H1 (cell line): ENCODE results near the gene LY6G5B. TPM values are rescaled to one million over a fixed set of nuclear protein-coding genes. Genes with fewer than 3 reads are reported as not detected.

Experiments
- CTCF ChIA-PET: fragments of 300-600 bp; sonication (Branson Sonifier 250); formaldehyde crosslinking; loops from one replicate; lab custom pipeline; 2021; ENCODE audit not compliant: partially characterized antibody; lab: Charles Lee
- POLR2A ChIA-PET: fragments of 300-600 bp; sonication (Branson Sonifier 250); formaldehyde crosslinking; loops from one replicate; lab custom pipeline; 2021; ENCODE audit warnings: inconsistent platforms; ENCODE audit not compliant: partially characterized antibody; lab: Charles Lee
- DNase-seq, 2 experiments: peaks; one replicate each; pipeline versions ENCODE4 v3.0.0 to v3.0.0-alpha.2; 2010 to 2022; ENCODE audit warnings: low spot score in 2 of 2, low read depth in 1 of 2, mixed read lengths in 1 of 2
- FAIRE-seq: peaks from 2 replicates; lab custom pipeline; 2011; peaks lifted over from hg19 to GRCh38; lab: Jason Lieb, UNC
- H2AFZ ChIP-seq: 2 replicates; pipeline ENCODE4 v1.8.1; 2012; ENCODE audit warnings: low read length, inconsistent platforms
- H2AK5ac ChIP-seq: 2 replicates; pipeline ENCODE4 v1.6.1; 2013; ENCODE audit warnings: low read depth, low read length
- H2BK120ac ChIP-seq: replicated peaks from 2 replicates; pipeline ENCODE3; 2013; ENCODE audit warnings: low read depth, low read length, inconsistent platforms
- H2BK12ac ChIP-seq: 2 replicates; pipeline ENCODE4 v1.6.1; 2013; ENCODE audit warnings: low read depth, low read length
- H2BK15ac ChIP-seq: 2 replicates; pipeline ENCODE4 v1.6.1; 2013; ENCODE audit warnings: low read length
- H2BK20ac ChIP-seq: 2 replicates; pipeline ENCODE4 v1.6.1; 2013; ENCODE audit warnings: low read length
- H2BK5ac ChIP-seq: 2 replicates; pipeline ENCODE4 v1.6.1; 2013; ENCODE audit warnings: low read depth, low read length
- H3K14ac ChIP-seq: 2 replicates; pipeline ENCODE4 v1.6.1; 2013; ENCODE audit warnings: inconsistent platforms; ENCODE audit not compliant: insufficient read length
- H3K18ac ChIP-seq: 2 replicates; pipeline ENCODE4 v1.6.1; 2013; ENCODE audit warnings: low read length; ENCODE audit errors: extremely low read depth
- H3K23ac ChIP-seq: 2 replicates; pipeline ENCODE4 v1.6.1; 2013; ENCODE audit warnings: inconsistent platforms; ENCODE audit not compliant: insufficient read length
- H3K23me2 ChIP-seq: 2 replicates; pipeline ENCODE4 v1.6.1; 2013; ENCODE audit warnings: low read depth, low read length
- H3K27ac ChIP-seq: 2 replicates; pipeline ENCODE4 v1.6.1; 2011; ENCODE audit warnings: low read depth, low read length, inconsistent platforms
- H3K27me3 ChIP-seq, 4 experiments: replicated peaks in 1 of 4; 1 replicate in 1 of 4; 2 replicates in 3 of 4; pipeline versions ENCODE4 v1.6.1 to v1.8.1; 2011 to 2013; ENCODE audit warnings: low read length in 3 of 4, mild to moderate bottlenecking in 3 of 4, inconsistent platforms in 2 of 4, mixed read lengths in 2 of 4, moderate library complexity in 1 of 4; ENCODE audit not compliant: control insufficient read depth in 3 of 4, insufficient read depth in 3 of 4; ENCODE audit errors: extremely low read depth in 1 of 4
- H3K36me3 ChIP-seq, 4 experiments: 2 replicates each; pipeline versions ENCODE4 v1.6.1 to v1.8.1; 2011 to 2013; ENCODE audit warnings: mild to moderate bottlenecking in 4 of 4, low read length in 3 of 4, moderate library complexity in 2 of 4, control low read depth in 1 of 4, inconsistent platforms in 1 of 4; ENCODE audit not compliant: insufficient read depth in 4 of 4, control insufficient read depth in 2 of 4
- H3K4ac ChIP-seq: replicated peaks from 2 replicates; pipeline ENCODE3; 2013; ENCODE audit warnings: low read length, low read depth, mixed read lengths, inconsistent platforms; ENCODE audit not compliant: insufficient read length
- H3K4me1 ChIP-seq, 4 experiments: replicated peaks in 1 of 4; 1 replicate in 1 of 4; 2 replicates in 3 of 4; pipeline versions ENCODE4 v1.6.1 to v1.8.1; 2011 to 2013; ENCODE audit warnings: low read length in 3 of 4, inconsistent platforms in 2 of 4, mixed read lengths in 1 of 4; ENCODE audit not compliant: insufficient read depth in 4 of 4, control insufficient read depth in 3 of 4
- H3K4me2 ChIP-seq, 2 experiments: 2 replicates each; pipeline versions ENCODE4 v1.6.1 to v1.8.1; 2011 to 2013; ENCODE audit warnings: low read depth in 2 of 2, low read length in 2 of 2, control low read depth in 1 of 2, inconsistent platforms in 1 of 2, mild to moderate bottlenecking in 1 of 2; ENCODE audit not compliant: insufficient read depth in 1 of 2
- H3K4me3 ChIP-seq, 4 experiments: fragments of 200-600, 300-600 bp in 1 of 4; sonication (generic), shearing (Covaris generic), sonication (Bioruptor Twin) in 1 of 4; 2 replicates each; pipeline versions ENCODE4 v1.5.1 to v1.8.1; 2011 to 2016; ENCODE audit warnings: low read length in 4 of 4, low read depth in 3 of 4, control low read depth in 2 of 4, inconsistent platforms in 2 of 4, mild to moderate bottlenecking in 2 of 4, mixed read lengths in 1 of 4, moderate library complexity in 1 of 4; ENCODE audit not compliant: insufficient read depth in 2 of 4; ENCODE audit errors: extremely low read depth in 1 of 4
- H3K56ac ChIP-seq: replicated peaks from 2 replicates; pipeline ENCODE3; 2013; ENCODE audit warnings: low read depth, mild to moderate bottlenecking, mixed read lengths, low read length, inconsistent platforms; ENCODE audit not compliant: insufficient read length
- H3K79me1 ChIP-seq: 2 replicates; pipeline ENCODE4 v1.6.1; 2013; ENCODE audit warnings: low read depth, low read length, control low read depth
- H3K79me2 ChIP-seq, 2 experiments: 2 replicates each; pipeline versions ENCODE4 v1.6.1 to v1.8.1; 2012 to 2013; ENCODE audit warnings: low read length in 2 of 2, mild to moderate bottlenecking in 2 of 2, inconsistent platforms in 1 of 2; ENCODE audit not compliant: insufficient read depth in 2 of 2, control insufficient read depth in 1 of 2
- H3K9ac ChIP-seq, 4 experiments: replicated peaks in 1 of 4; 1 replicate in 1 of 4; 2 replicates in 3 of 4; pipeline versions ENCODE4 v1.6.1 to v1.8.1; 2011 to 2013; ENCODE audit warnings: low read depth in 3 of 4, low read length in 3 of 4, control low read depth in 2 of 4, mild to moderate bottlenecking in 2 of 4, moderate library complexity in 2 of 4, inconsistent platforms in 1 of 4; ENCODE audit errors: extremely low read depth in 1 of 4
- H3K9me3 ChIP-seq, 2 experiments: 2 replicates each; pipeline versions ENCODE4 v1.6.1 to v1.8.1; 2012 to 2013; ENCODE audit warnings: mild to moderate bottlenecking in 2 of 2, moderate library complexity in 2 of 2, control low read depth in 1 of 2, inconsistent platforms in 1 of 2, low read depth in 1 of 2, low read length in 1 of 2, mixed read lengths in 1 of 2; ENCODE audit not compliant: insufficient read depth in 2 of 2
- H4K20me1 ChIP-seq, 2 experiments: replicated peaks in 1 of 2; 2 replicates each; pipeline versions ENCODE3 to v1.8.1; 2011 to 2013; ENCODE audit warnings: inconsistent platforms in 2 of 2, low read length in 2 of 2, mild to moderate bottlenecking in 1 of 2; ENCODE audit not compliant: insufficient read depth in 2 of 2, control insufficient read depth in 1 of 2
- H4K5ac ChIP-seq: 2 replicates; pipeline ENCODE4 v1.6.1; 2013; ENCODE audit warnings: low read length, low read depth, mixed read lengths, inconsistent platforms; ENCODE audit not compliant: insufficient read length
- H4K8ac ChIP-seq: 2 replicates; pipeline ENCODE4 v1.8.0; 2013; ENCODE audit warnings: mild to moderate bottlenecking, moderate library complexity, low read length, inconsistent platforms; ENCODE audit not compliant: insufficient read depth; ENCODE audit errors: extremely low read depth
- H4K91ac ChIP-seq: replicated peaks from 2 replicates; pipeline ENCODE3; 2013; ENCODE audit warnings: low read length, mixed read lengths, inconsistent platforms; ENCODE audit not compliant: insufficient read length
- CTBP2 ChIP-seq: IDR thresholded peaks from 2 replicates; pipeline ENCODE4 v1.7.0; 2011; ENCODE audit warnings: borderline replicate concordance, mild to moderate bottlenecking, moderate library complexity, mixed read lengths, low read length; ENCODE audit not compliant: insufficient read depth, insufficient read length
- RAD21 ChIP-seq, 2 experiments: IDR thresholded peaks in 1 of 2; conservative IDR thresholded peaks in 1 of 2; 2 replicates each; pipeline ENCODE4 v1.6.1; 2011; ENCODE audit warnings: low read depth in 2 of 2, low read length in 2 of 2, improper control_type of control experiment in 1 of 2, inconsistent platforms in 1 of 2, mild to moderate bottlenecking in 1 of 2, moderate library complexity in 1 of 2
- SIN3A ChIP-seq, 2 experiments: IDR thresholded peaks in 1 of 2; conservative IDR thresholded peaks in 1 of 2; 2 replicates each; pipeline ENCODE4 v1.6.1; 2011 to 2012; ENCODE audit warnings: low read length in 2 of 2, improper control_type of control experiment in 1 of 2, low read depth in 1 of 2, mild to moderate bottlenecking in 1 of 2
- WGBS, 2 experiments: shearing (Covaris generic) in 1 of 2; methylation state at CpG; one replicate each; pipeline versions ENCODE4 v1.1.6 to v1.1.7; 2013 to 2015; ENCODE audit warnings: low lambda C conversion rate in 2 of 2, mixed read lengths in 2 of 2, inconsistent platforms in 1 of 2, low coverage in 1 of 2, missing lambda C conversion rate in 1 of 2; ENCODE audit not compliant: insufficient replicate concordance in 2 of 2, insufficient coverage in 1 of 2, insufficient read length in 1 of 2; ENCODE audit errors: extremely low coverage in 1 of 2, missing lambda C conversion rate in 1 of 2; 5-methylcytosine and 5-hydroxymethylcytosine counted together
- polyA plus RNA-seq, 7 experiments: library from polyadenylated mRNA; depleted of rRNA in 3 of 7; stranded (reverse) in 5 of 7; unstranded in 2 of 7; fragments of >200 nt in 5 of 7; fragments of 200-250 nt in 2 of 7; gene quantifications; 1 replicate in 5 of 7; 2 replicates in 1 of 7; 4 replicates in 1 of 7; pipeline versions ENCODE4 v1.2.1 to v1.2.3, GENCODE V29; 2011 to 2013; ENCODE audit warnings: missing spikeins in 2 of 7, mixed read lengths in 2 of 7
- total RNA-seq: library from RNA; stranded (reverse); fragmentation: NEBNext Ultra II Directional; extraction: Animal tissue kit (Norgen Biotek cat#: 25700); gene quantifications from 2 replicates; pipeline ENCODE4 v1.2.1, GENCODE V29; 2021

The LY6G5B gene
- total and polyA plus RNA-seq, 2 of the 8 experiments (the other 6 are each of a cell fraction or from before 2014, with no cell fraction given): 10.6 to 12.6 TPM

GRCh38 chr6:31693535-31693934, 23.8 kb downstream of the LY6G5B start:
- Histone ChIP-seq H2BK20ac (no peak overlapping the region), H3K79me1 (no peaks in the 10 kb centered on the region), H3K27ac (no peak overlapping the region), H3K4me2 (no peak overlapping the region), H4K5ac (no peak overlapping the region), H2AK5ac (no peak overlapping the region), H3K4me1 (no peaks in the 10 kb centered on the region), H3K4me3 (no peak overlapping the region), H3K14ac (no peak overlapping the region), H3K4ac (no peak overlapping the region), H3K23ac (no peak overlapping the region), H3K9ac (no peak overlapping the region), H3K18ac (no peak overlapping the region), H3K56ac (no peak overlapping the region), H2BK120ac (no peak overlapping the region), H4K8ac (no peak overlapping the region), H3K36me3 (peaks cover 1 to 20% (median 14%) of the 10 kb centered on the region in 4 experiments; a peak in 5 of 8 replicates), H4K20me1 (no peaks in the 10 kb centered on the region), H2BK5ac (no peak overlapping the region), H3K79me2 (no peaks in the 10 kb centered on the region), H2BK12ac (no peak overlapping the region), H2AFZ (no peak overlapping the region), H2BK15ac (no peak overlapping the region), H4K91ac (no peak overlapping the region), H3K27me3 (no peaks in the 10 kb centered on the region), H3K9me3 (no peaks in the 10 kb centered on the region), H3K23me2 (no peaks in the 10 kb centered on the region)
- FAIRE-seq: no peak
- DNase-seq: no peak
- CTCF ChIA-PET: interaction anchor here (0.7 to 2.5 kb wide), 12 partner anchors 14 to 259 kb away, joined by 3 to 10 read pairs (median 3); partner anchors contain the start of genes GPANK1 and VARS1
- POLR2A ChIA-PET: interaction anchor here (0.9 to 6.6 kb wide), 10 partner anchors 10 to 147 kb away, joined by 3 to 33 read pairs (median 4); partner anchors contain the start of genes ABHD16A, ATP6V1G2, BAG6 and C6orf47
- WGBS, 2 experiments: 87% methylated on average over 6 of the region's 6 CpGs; no CpG with 5 or more reads in 1 of the 2 experiments
- TF ChIP-seq CTBP2 (no peak), RAD21 (IDR thresholded peaks at IDR 0.05 in 1 of 2, conservative IDR thresholded peaks at IDR 0.05 in 1 of 2; ENCODE audit: low read depth in 2 of 2, low read length in 2 of 2) (no peak), SIN3A (conservative IDR thresholded peaks at IDR 0.05 in 1 of 2, IDR thresholded peaks at IDR 0.05 in 1 of 2; ENCODE audit: low read depth in 1 of 2, low read length in 2 of 2) (no peak)
